GM12864 (cell line): ENCODE measurements around the gene FATE1.

Experiments
- DNase-seq: peaks from one replicate; pipeline ENCODE4 v3.0.0-alpha.2; 2011; ENCODE audit warnings: low read depth
- H3K4me3 ChIP-seq: 2 replicates; pipeline ENCODE4 v1.5.1; 2011; ENCODE audit warnings: mild to moderate bottlenecking, low read depth, low read length, control low read depth
- CTCF ChIP-seq: IDR thresholded peaks from 2 replicates; pipeline ENCODE4 v1.5.1; 2011; ENCODE audit warnings: low read depth, mild to moderate bottlenecking, moderate library complexity, low read length, control low read depth, inconsistent platforms; ENCODE audit errors: missing control alignments

The FATE1 gene

GRCh38 chrX:151729056-151729725, 13.4 kb downstream of the FATE1 start:
- TF ChIP-seq CTCF = no peak
- no peak for DNase-seq
- no peak overlapping the region for H3K4me3 ChIP-seq

- H3K4me3 ChIP-seq = no peak within 1 kb of the TSS
- DNase-seq = no peak
- TF ChIP-seq CTCF = no peak
Observed at GRCh38 chrX:151734446-151734845, 18.6 kb downstream of the FATE1 start, which contains the start of gene CNGA2. Gene CNGA2 (plus strand): TSS chrX:151734746. CDS start chrX:151738484, 3,738 bp downstream.

- H3K4me3 ChIP-seq = no peak overlapping the region
- no peak for TF ChIP-seq CTCF
- DNase-seq = no peak
Observed at GRCh38 chrX:151735219-151735618, 19.4 kb downstream of the FATE1 start.

- H3K4me3 ChIP-seq = no peak overlapping the region
- no peak for DNase-seq
- no peak for TF ChIP-seq CTCF
Observed at GRCh38 chrX:151736685-151737084, 20.9 kb downstream of the FATE1 start.

- TF ChIP-seq CTCF = no peak
- DNase-seq = no peak
- H3K4me3 ChIP-seq = no peak overlapping the region
Observed at GRCh38 chrX:151737494-151737893, 21.7 kb downstream of the FATE1 start.

GRCh38 chrX:151738751-151739150, 22.9 kb downstream of the FATE1 start:
- no peak overlapping the region for H3K4me3 ChIP-seq
- no peak for DNase-seq
- TF ChIP-seq CTCF = no peak

GRCh38 chrX:151741606-151742005, 25.8 kb downstream of the FATE1 start:
- TF ChIP-seq CTCF = no peak

More at GRCh38 chrX:151741606-151742005, 25.8 kb downstream of the FATE1 start:
- DNase-seq = no peak
- no peak overlapping the region for H3K4me3 ChIP-seq
